ENCODE data around the gene AVEN.

The AVEN gene

GRCh38 chr15:33910741-33911140 is 128.3 kb downstream of the AVEN start:
- no peak for DNase-seq

GRCh38 chr15:33908406-33908805 is 130.6 kb downstream of the AVEN start:
- DNase-seq: no peak

GRCh38 chr15:33907326-33907725 is 131.7 kb downstream of the AVEN start:
- no peak for DNase-seq

- DNase-seq: no peak
Measured at GRCh38 chr15:33903661-33904060, 135.3 kb downstream of the AVEN start.

- DNase-seq: no peak
Measured at GRCh38 chr15:33902043-33902442, 137.0 kb downstream of the AVEN start.

GRCh38 chr15:33894193-33894592 is 144.8 kb downstream of the AVEN start:
- peak; percentile 16 for DNase-seq

GRCh38 chr15:33888176-33888575 is 150.8 kb downstream of the AVEN start:
- no peak for DNase-seq

GRCh38 chr15:33882921-33883320 is 156.1 kb downstream of the AVEN start:
- no peak for DNase-seq

GRCh38 chr15:33874156-33874555 is 164.8 kb downstream of the AVEN start:
- no peak for DNase-seq

- no peak for DNase-seq
Measured at GRCh38 chr15:33872416-33873106, 166.4 kb downstream of the AVEN start.

- no peak for DNase-seq
Measured at GRCh38 chr15:33871980-33872379, 167.0 kb downstream of the AVEN start.

- DNase-seq: no peak
Measured at GRCh38 chr15:33866101-33866737, 172.8 kb downstream of the AVEN start.

- DNase-seq: no peak
Measured at GRCh38 chr15:33865416-33865815, 173.6 kb downstream of the AVEN start.

GRCh38 chr15:33864360-33865075 is 174.5 kb downstream of the AVEN start:
- no peak for DNase-seq

- no peak for DNase-seq
Measured at GRCh38 chr15:33860754-33861153, 178.2 kb downstream of the AVEN start.

- DNase-seq: no peak
Measured at GRCh38 chr15:33859992-33860545, 178.9 kb downstream of the AVEN start.

- no peak for DNase-seq
Measured at GRCh38 chr15:33858836-33859235, 180.2 kb downstream of the AVEN start.

GRCh38 chr15:33857726-33858125 is 181.3 kb downstream of the AVEN start:
- DNase-seq: no peak

- no peak for DNase-seq
Measured at GRCh38 chr15:33852570-33852969, 186.4 kb downstream of the AVEN start.

- no peak for DNase-seq
Measured at GRCh38 chr15:33852094-33852493, 186.9 kb downstream of the AVEN start.

GRCh38 chr15:33851079-33851478 is 187.9 kb downstream of the AVEN start:
- DNase-seq: no peak

- DNase-seq: no peak
Measured at GRCh38 chr15:33848011-33848410, 191.0 kb downstream of the AVEN start.

- no peak for DNase-seq
Measured at GRCh38 chr15:33846862-33847261, 192.1 kb downstream of the AVEN start.

GRCh38 chr15:33846142-33846541 is 192.9 kb downstream of the AVEN start:
- DNase-seq: no peak
